ENCODE measurements around the gene ZNF532.
A peak's percentile ranks its signal among the peaks of the same experiment; 100 is the strongest.

Gene ZNF532

GRCh38 chr18:58977223-58977622, 112.5 kb downstream of the ZNF532 start:
- DNase-seq (ENCODE audit: low read depth): no peak

GRCh38 chr18:58977801-58978200, 113.1 kb downstream of the ZNF532 start:
- no peak for DNase-seq (ENCODE audit: low read depth)

GRCh38 chr18:58978916-58979315, 114.2 kb downstream of the ZNF532 start:
- DNase-seq (ENCODE audit: low read depth): no peak

GRCh38 chr18:58979615-58980014, 114.9 kb downstream of the ZNF532 start:
- no peak for DNase-seq (ENCODE audit: low read depth)

GRCh38 chr18:58980991-58981390, 116.3 kb downstream of the ZNF532 start:
- no peak for DNase-seq (ENCODE audit: low read depth)

- no peak for DNase-seq (ENCODE audit: low read depth)
These were observed 118.8 kb downstream of the ZNF532 start for GRCh38 chr18:58983260-58984155.

GRCh38 chr18:58988600-58988999, 123.9 kb downstream of the ZNF532 start:
- DNase-seq (ENCODE audit: low read depth): no peak

- no peak for DNase-seq (ENCODE audit: low read depth)
These were observed 124.6 kb downstream of the ZNF532 start for GRCh38 chr18:58989184-58989759.

- no peak for DNase-seq (ENCODE audit: low read depth)
These were observed 126.0 kb downstream of the ZNF532 start for GRCh38 chr18:58990720-58991119.

GRCh38 chr18:58991167-58991798, 126.6 kb downstream of the ZNF532 start:
- peak; percentile 36 for DNase-seq (ENCODE audit: low read depth)

- no peak for DNase-seq (ENCODE audit: low read depth)
These were observed 127.9 kb downstream of the ZNF532 start for GRCh38 chr18:58992301-58993231.

GRCh38 chr18:58993260-58993659, 128.6 kb downstream of the ZNF532 start:
- peak; percentile 94 for DNase-seq (ENCODE audit: low read depth)

GRCh38 chr18:58995663-58996062, 131.0 kb downstream of the ZNF532 start:
- DNase-seq (ENCODE audit: low read depth): no peak

GRCh38 chr18:58996131-58996641, 131.5 kb downstream of the ZNF532 start:
- peak; percentile 65 for DNase-seq (ENCODE audit: low read depth)

GRCh38 chr18:58996696-58997095, 132.0 kb downstream of the ZNF532 start:
- DNase-seq (ENCODE audit: low read depth): no peak

GRCh38 chr18:58997811-58998337, 133.2 kb downstream of the ZNF532 start:
- peak; percentile 96 for DNase-seq (ENCODE audit: low read depth)

GRCh38 chr18:58998401-58999203, 133.9 kb downstream of the ZNF532 start:
- peak; percentile 74 for DNase-seq (ENCODE audit: low read depth)

- DNase-seq (ENCODE audit: low read depth): no peak
These were observed 136.5 kb downstream of the ZNF532 start for GRCh38 chr18:59001166-59001565.

GRCh38 chr18:59001721-59002120, 137.0 kb downstream of the ZNF532 start:
- DNase-seq (ENCODE audit: low read depth): no peak

- no peak for DNase-seq (ENCODE audit: low read depth)
These were observed 138.4 kb downstream of the ZNF532 start for GRCh38 chr18:59002974-59003594.

Data from stromal cell of bone marrow (primary cell).